AML-193 (cell line): ENCODE data around the gene RNF150.
"Not testable (repeated sequence)": the region's sequence is repeated elsewhere in the genome, so short reads cannot be mapped to it uniquely, and the experiment has no call there.

Source experiments
- DNase-seq, 2 experiments: peaks; one replicate each; lab custom pipeline; 2025; lab: John Stamatoyannopoulos, UW

RNF150 gene

DNA sequence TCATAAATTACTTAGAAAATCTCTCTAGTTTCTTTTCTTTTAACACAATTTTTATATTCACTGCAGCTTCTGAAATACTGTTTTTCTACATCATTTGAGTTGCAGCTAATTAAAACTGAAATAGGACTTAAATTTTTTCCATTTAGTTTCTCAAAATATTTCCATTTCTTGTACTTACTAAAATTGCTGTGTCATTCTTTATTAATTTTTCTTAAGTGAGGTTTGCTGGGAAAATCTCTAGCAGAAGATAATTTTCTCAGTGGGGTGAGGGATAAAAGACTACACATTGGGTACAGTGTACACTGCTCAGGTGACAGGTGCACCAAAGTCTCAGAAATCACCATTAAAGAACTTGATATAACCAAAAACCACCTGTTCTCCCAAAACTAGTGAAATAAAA lies 57.7 kb downstream of the RNF150 start:
- no peak for DNase-seq

GRCh38 chr4:141074098-141074878 lies 59.0 kb downstream of the RNF150 start:
- DNase-seq: no peak

GRCh38 chr4:141066690-141067089 lies 66.6 kb downstream of the RNF150 start:
- no peak for DNase-seq

DNA sequence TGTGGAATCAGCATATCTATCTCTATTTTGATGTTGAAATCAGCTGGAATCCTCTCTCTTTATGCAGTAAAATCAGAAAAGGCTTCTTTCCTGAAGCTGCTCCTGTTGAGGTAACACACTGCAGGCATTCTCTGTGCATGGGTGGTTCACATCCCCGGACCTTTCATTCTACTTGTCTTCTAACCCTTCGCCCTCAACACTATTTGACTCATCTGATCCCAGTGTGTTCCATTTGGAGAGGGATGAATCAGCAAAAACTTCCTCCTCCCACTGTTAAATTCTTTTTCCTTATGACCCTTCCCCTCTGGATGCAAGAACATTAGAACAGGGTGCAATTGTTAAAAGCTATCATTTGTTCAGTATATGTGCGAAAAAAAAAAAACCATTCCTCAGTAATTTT lies 67.4 kb downstream of the RNF150 start:
- no peak for DNase-seq

- DNase-seq: no peak
These were observed 70.6 kb downstream of the RNF150 start for GRCh38 chr4:141062651-141063050.

- DNase-seq: no peak
These were observed 74.4 kb downstream of the RNF150 start for GRCh38 chr4:141058591-141059512.

DNA sequence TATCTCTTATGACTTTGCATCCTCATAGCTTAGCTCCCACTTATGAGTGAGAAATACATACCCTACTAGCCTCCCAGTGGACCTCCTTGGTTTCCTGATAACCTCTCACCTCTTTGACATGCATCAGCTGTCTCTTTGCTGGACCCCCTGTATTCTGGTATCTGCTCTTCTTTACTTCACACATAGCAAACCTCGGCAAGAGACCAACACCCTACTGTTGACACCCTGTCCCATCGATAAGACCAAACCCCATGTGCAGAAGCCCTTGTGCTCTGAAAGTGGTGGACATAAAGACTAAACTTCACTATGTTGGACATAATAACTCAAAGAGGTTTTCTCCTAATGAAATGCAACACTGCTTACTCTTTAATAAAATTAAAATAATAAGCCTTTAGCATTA lies 75.7 kb downstream of the RNF150 start:
- no peak for DNase-seq

DNA sequence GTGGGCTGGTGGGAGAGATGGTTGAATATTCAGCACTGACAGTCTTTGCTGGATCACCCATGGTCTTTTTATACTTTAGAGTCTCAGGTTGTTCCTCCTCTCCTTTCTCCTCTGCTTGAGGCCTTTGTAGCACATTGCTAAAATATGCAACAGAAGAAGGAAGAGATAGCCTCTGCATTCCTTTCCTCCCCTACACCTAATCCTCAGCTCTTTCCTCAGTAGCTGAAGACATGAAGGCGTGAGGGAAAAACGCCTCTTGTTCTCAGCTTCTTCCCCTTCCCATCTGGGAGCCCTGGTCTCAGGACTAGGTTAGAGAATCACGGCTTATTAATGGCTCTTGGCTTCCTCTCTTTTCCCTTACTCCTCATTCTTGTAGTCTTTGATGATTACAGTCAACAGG lies 76.8 kb downstream of the RNF150 start:
- DNase-seq: no peak

- no peak for DNase-seq
These were observed 78.8 kb downstream of the RNF150 start for GRCh38 chr4:141054446-141054845.

GRCh38 chr4:141050999-141051398 lies 82.3 kb downstream of the RNF150 start:
- DNase-seq: not testable (repeated sequence)

GRCh38 chr4:141047228-141047884 lies 85.9 kb downstream of the RNF150 start:
- no peak for DNase-seq

DNA sequence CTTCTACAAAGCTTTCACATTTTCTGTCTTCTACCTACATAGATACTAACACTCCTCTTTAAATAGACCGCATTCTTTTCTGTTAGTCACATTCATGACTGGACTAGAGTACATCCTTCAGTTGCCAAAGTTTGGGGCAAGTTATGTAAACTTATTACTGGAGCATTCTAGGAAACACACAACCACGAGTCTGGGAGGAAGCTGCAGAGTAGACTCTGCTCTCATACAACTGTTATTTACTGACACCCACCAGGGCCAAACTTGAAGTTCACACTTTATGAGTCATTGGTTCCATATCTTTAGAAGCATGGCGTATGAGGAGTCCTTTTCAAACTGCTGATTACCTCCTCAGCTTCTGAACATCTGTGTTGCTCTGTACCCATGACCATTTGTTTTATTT lies 87.0 kb downstream of the RNF150 start:
- DNase-seq: no peak

DNA sequence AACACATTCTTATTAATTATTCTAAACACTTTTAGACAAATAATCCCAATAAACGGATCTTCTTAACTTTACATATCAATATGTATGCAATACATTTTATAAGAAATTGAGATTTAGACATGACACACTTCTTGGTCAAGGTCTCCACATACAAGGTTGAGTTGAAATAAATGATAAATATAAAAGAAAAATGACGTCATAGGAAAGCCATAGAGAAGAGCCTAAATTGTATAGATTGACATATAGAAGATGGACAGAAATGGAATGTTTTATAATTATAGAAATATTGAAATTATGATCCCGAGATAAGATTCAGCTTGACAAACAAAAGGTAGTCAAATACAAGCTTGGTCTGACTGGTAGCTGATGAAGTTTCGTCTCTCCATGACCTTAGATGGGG lies 87.4 kb downstream of the RNF150 start:
- DNase-seq: no peak

DNA sequence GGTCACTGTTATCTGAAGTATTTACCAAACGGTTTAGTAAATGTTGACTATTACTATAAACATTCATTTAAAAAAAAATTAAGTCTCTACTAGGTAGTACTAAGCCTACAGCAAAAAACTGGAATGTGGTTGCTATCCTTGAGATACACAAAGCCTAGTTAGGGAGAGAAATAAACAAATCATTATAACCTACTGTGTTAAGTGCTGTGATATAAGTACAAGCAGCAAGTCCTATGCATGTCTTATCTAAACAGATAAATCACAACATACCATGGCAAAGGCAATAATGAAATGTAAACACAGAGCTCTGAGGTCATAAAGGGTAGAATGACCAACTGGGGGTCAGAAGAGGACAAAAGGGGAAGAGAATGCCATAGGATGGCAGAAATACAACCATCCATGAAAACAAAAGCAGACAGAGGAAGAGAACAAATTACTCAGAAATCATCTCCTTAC lies 92.2 kb downstream of the RNF150 start:
- no peak for DNase-seq

GRCh38 chr4:141039156-141039555 lies 94.1 kb downstream of the RNF150 start:
- no peak for DNase-seq

DNA sequence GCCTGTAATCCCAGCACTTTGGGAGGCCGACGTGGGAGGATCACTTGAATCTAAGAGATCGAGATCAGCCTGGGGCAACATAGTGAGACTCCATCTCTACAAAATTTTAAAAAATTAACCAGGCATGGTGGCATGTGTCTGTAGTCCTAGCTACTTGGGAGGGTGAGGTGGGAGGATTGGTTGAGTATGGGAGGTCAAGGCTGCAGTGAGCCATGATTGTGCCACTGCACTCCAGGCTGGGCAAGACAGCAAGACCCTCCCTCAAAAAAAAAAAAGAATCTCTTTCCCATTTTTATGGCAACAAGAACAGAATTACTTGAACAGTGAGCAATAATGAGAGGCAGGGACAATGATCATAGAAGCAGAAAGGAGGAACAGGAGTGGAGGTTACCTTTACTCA lies 94.8 kb downstream of the RNF150 start:
- no peak for DNase-seq

- no peak for DNase-seq
These were observed 95.8 kb downstream of the RNF150 start for GRCh38 chr4:141037446-141037845.

DNA sequence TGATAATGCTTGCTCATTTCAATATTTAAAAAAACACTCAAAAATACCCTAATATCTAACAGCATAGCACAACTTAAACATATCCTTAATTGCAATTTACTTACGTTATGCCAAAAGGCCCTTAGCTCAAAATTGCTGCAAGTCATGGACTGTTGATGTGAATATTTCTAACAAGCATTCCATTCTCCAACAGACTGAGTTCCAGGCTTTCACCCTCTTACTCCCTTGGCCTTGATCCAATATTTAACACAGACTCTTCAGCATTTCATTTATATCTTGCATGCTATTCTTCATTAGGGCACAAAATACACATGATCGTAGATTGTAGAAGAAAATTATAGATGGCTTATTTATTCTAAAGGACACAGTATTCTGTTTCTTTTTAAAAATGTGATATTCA lies 96.5 kb downstream of the RNF150 start:
- no peak for DNase-seq

DNA sequence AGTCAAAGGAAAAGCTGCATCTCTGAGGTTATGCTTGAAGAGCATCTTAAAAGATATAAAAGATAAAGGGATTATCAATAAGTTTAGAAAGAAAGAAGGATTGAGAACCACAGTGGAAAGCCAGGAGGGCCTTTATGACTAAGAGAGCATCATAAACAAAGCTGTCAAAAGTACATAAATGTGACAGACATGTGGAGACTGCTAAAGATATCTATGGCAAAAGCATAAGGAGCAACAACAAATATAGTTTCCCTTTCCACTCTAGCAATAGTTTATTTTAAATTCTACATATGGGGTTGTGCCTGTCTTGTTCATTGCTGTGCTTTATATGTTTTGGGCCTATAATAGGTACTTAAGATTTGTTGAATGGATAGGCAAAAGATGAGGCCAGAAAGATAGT lies 97.3 kb downstream of the RNF150 start:
- no peak for DNase-seq

- no peak for DNase-seq
These were observed 105.2 kb downstream of the RNF150 start for GRCh38 chr4:141028024-141028529.

- no peak for DNase-seq
These were observed 105.8 kb downstream of the RNF150 start for GRCh38 chr4:141027421-141027820.

- DNase-seq: no peak
These were observed 106.4 kb downstream of the RNF150 start for GRCh38 chr4:141026900-141027299.
